B cell (primary cell): ENCODE results near the gene UCHL3. TPM values are rescaled to one million over a fixed set of nuclear protein-coding genes. Genes with fewer than 3 reads are reported as not detected.

Source experiments
- ATAC-seq: fragments of 200-7000 bp; cut with Tn5 transposase; one replicate; pipeline ENCODE4 v1.10.0; 2021; ENCODE audit warnings: low read depth, mild to moderate bottlenecking, moderate number of reproducible peaks, moderate library complexity
- CTCF ChIA-PET: fragments of 350-600 bp; sonication (Branson Sonifier 250); formaldehyde crosslinking; loops from one replicate; lab custom pipeline; 2021; ENCODE audit warnings: antibody characterized with exemption, inconsistent platforms; lab: Charles Lee
- POLR2A ChIA-PET: fragments of 350-600 bp; sonication (Branson Sonifier 250); formaldehyde crosslinking; loops from one replicate; lab custom pipeline; 2021; ENCODE audit warnings: antibody characterized with exemption; lab: Charles Lee
- DNase-seq: peaks from one replicate; pipeline ENCODE4 v3.0.0; 2013
- H2AFZ ChIP-seq: 2 replicates; pipeline ENCODE4 v1.6.1; 2012; ENCODE audit warnings: mild to moderate bottlenecking, low read depth, low read length; ENCODE audit not compliant: insufficient read depth, poor library complexity, severe bottlenecking
- H3K27ac ChIP-seq, 2 donors: 1 replicate in 1 of 2; 2 replicates in 1 of 2; pipeline ENCODE4 v1.5.1; 2012 to 2013; ENCODE audit warnings: low read length in 2 of 2, mild to moderate bottlenecking in 2 of 2, moderate library complexity in 1 of 2
- H3K27me3 ChIP-seq, 4 experiments: fragments of 200-600 bp in 1 of 4; sonication (generic) in 1 of 4; replicated peaks in 1 of 4; 1 replicate in 2 of 4; 2 replicates in 2 of 4; pipeline versions ENCODE4 v1.6.1 to v1.7.0; 2013 to 2016; ENCODE audit warnings: low read length in 3 of 4, mild to moderate bottlenecking in 2 of 4, mixed read lengths in 1 of 4, moderate library complexity in 1 of 4; ENCODE audit not compliant: insufficient read depth in 4 of 4, control insufficient read depth in 3 of 4; ENCODE audit errors: control extremely low read depth in 1 of 4
- H3K36me3 ChIP-seq, 2 experiments: replicated peaks in 1 of 2; 1 replicate in 1 of 2; 2 replicates in 1 of 2; pipeline versions ENCODE4 v1.6.1 to v1.7.1; 2013; ENCODE audit warnings: low read length in 1 of 2; ENCODE audit not compliant: insufficient read depth in 2 of 2, control insufficient read depth in 1 of 2; ENCODE audit errors: control extremely low read depth in 1 of 2, extremely low read depth in 1 of 2
- H3K4me1 ChIP-seq, 2 donors: fragments of 200-600 bp in 1 of 2; sonication (generic) in 1 of 2; 1 replicate in 1 of 2; 2 replicates in 1 of 2; pipeline versions ENCODE4 v1.5.1 to v1.6.1; 2013 to 2017; ENCODE audit warnings: low read length in 2 of 2; ENCODE audit not compliant: control insufficient read depth in 2 of 2, insufficient read depth in 2 of 2
- H3K4me2 ChIP-seq: replicated peaks from 2 replicates; pipeline ENCODE3; 2012; ENCODE audit warnings: mild to moderate bottlenecking, low read depth, low read length; ENCODE audit not compliant: poor library complexity, severe bottlenecking
- H3K4me3 ChIP-seq, 5 experiments: fragments of 200-600 bp in 1 of 5; sonication (generic) in 1 of 5; 1 replicate in 3 of 5; 2 replicates in 2 of 5; pipeline versions ENCODE4 v1.5.1 to v1.7.0; 2011 to 2016; ENCODE audit warnings: low read length in 4 of 5, mild to moderate bottlenecking in 4 of 5, low read depth in 2 of 5, control low read depth in 1 of 5, moderate library complexity in 1 of 5; ENCODE audit not compliant: insufficient read depth in 1 of 5; ENCODE audit errors: control extremely low read depth in 1 of 5, extremely low read depth in 1 of 5
- H3K79me2 ChIP-seq: fragments of 200-600 bp; sonication (generic); one replicate; pipeline ENCODE4 v1.6.0; 2016; ENCODE audit warnings: low read length; ENCODE audit not compliant: control insufficient read depth, insufficient read depth
- H3K9ac ChIP-seq: fragments of 200-600 bp; sonication (generic); 2 replicates; pipeline ENCODE4 v1.6.1; 2017; ENCODE audit warnings: mild to moderate bottlenecking, low read length, moderate library complexity
- H3K9me3 ChIP-seq, 3 donors: one replicate each; pipeline versions ENCODE4 v1.6.1 to v1.7.1; 2013; ENCODE audit warnings: low read length in 2 of 3; ENCODE audit not compliant: control insufficient read depth in 2 of 3, insufficient read depth in 1 of 3; ENCODE audit errors: control extremely low read depth in 1 of 3
- H4K20me1 ChIP-seq: 2 replicates; pipeline ENCODE4 v1.6.0; 2012; ENCODE audit warnings: mild to moderate bottlenecking, low read length; ENCODE audit not compliant: insufficient read depth, control insufficient read depth, poor library complexity, severe bottlenecking
- H3K27ac Mint-ChIP-seq: one replicate; pipeline ENCODE4 v1.8.0; 2021; ENCODE audit warnings: mixed read lengths
- H3K27me3 Mint-ChIP-seq: one replicate; pipeline ENCODE4 v1.8.0; 2021; ENCODE audit warnings: mixed read lengths
- H3K4me1 Mint-ChIP-seq: one replicate; pipeline ENCODE4 v1.8.0; 2021; ENCODE audit warnings: mixed read lengths
- H3K4me3 Mint-ChIP-seq: one replicate; pipeline ENCODE4 v1.8.0; 2021; ENCODE audit warnings: mixed read lengths
- H3K9me3 Mint-ChIP-seq: one replicate; pipeline ENCODE4 v1.8.0; 2022; ENCODE audit warnings: mixed read lengths; ENCODE audit not compliant: insufficient read depth
- EZH2 ChIP-seq: IDR thresholded peaks from 2 replicates; pipeline ENCODE4 v1.6.1; 2012; ENCODE audit warnings: borderline replicate concordance, low read depth, mild to moderate bottlenecking, moderate library complexity, low read length; ENCODE audit not compliant: insufficient read depth, poor library complexity, severe bottlenecking
- WGBS: methylation state at CpG from one replicate; pipeline ENCODE4 v1.1.5; 2013; ENCODE audit warnings: missing lambda C conversion rate; ENCODE audit not compliant: insufficient coverage; 5-methylcytosine and 5-hydroxymethylcytosine counted together
- intact Hi-C: fragments of 100-400 bp; cut with micrococcal nuclease; formaldehyde crosslinking; loops from one replicate; pipeline ENCODE4 v1.10.0; 2022
- polyA plus RNA-seq: library from polyadenylated mRNA; depleted of rRNA; stranded (reverse); fragments of >200 nt; gene quantifications from 2 replicates; pipeline ENCODE4 v1.2.3, GENCODE V29; 2012
- total RNA-seq, 2 donors: library from RNA; stranded (reverse); fragments of 120-200 nt in 1 of 2; gene quantifications; 1 replicate in 1 of 2; 2 replicates in 1 of 2; pipeline versions ENCODE4 v1.2.3 to v1.2.4, GENCODE V29; 2013 to 2022
- TF ChIP-seq, protein P1 (sequence below): fragments of 200-600 bp; IDR thresholded peaks from one replicate; pipeline ENCODE4 v1.8.0; 2022; ENCODE audit warnings: antibody characterized with exemption, mild to moderate bottlenecking

Gene UCHL3
- total and polyA plus RNA-seq, 2 donors (not counting 1 experiment from before 2014, with no cell fraction given): 13.3 to 13.5 TPM

DNA sequence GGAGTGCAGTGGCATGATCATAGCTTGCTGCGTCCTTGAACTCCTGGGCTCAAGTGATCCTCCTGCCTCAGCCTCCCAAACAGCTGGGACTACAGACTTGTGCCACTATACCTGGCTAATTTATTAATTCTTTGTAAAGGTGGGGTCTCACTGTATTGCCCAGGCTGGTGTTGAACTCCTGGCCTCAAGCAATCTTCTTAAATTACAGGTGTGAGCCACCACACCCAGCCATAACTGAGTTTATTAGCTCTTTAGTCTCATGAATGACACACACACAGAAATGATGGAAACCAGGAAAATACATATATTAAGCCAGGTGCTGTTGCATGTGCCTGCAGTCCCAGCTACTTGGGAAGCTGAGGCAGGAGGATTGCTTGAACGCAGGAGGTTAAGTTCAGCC lies 53.4 kb downstream of the UCHL3 start:
- H3K4me3 ChIP-seq: no peak overlapping the region
- DNase-seq: no peak
- H3K9ac ChIP-seq: no peak overlapping the region
- H3K27me3 ChIP-seq: no peaks in the 10 kb centered on the region
- H3K4me2 ChIP-seq: no peak overlapping the region
- ChIA-PET CTCF (no interaction called here), POLR2A (no interaction called here)
- Mint-ChIP-seq H3K27me3 (no peaks in the 10 kb centered on the region), H3K4me3 (no peak overlapping the region), H3K9me3 (no peaks in the 10 kb centered on the region), H3K4me1 (no peaks in the 10 kb centered on the region), H3K27ac (no peak overlapping the region)
- no peaks in the 10 kb centered on the region for H3K9me3 ChIP-seq
- H3K36me3 ChIP-seq: peaks cover 1 to 2% of the 10 kb centered on the region in 2 experiments
- no peak overlapping the region for H2AFZ ChIP-seq
- no peak overlapping the region for H3K27ac ChIP-seq
- no peak for TF ChIP-seq EZH2
- TF ChIP-seq, protein P1, sequence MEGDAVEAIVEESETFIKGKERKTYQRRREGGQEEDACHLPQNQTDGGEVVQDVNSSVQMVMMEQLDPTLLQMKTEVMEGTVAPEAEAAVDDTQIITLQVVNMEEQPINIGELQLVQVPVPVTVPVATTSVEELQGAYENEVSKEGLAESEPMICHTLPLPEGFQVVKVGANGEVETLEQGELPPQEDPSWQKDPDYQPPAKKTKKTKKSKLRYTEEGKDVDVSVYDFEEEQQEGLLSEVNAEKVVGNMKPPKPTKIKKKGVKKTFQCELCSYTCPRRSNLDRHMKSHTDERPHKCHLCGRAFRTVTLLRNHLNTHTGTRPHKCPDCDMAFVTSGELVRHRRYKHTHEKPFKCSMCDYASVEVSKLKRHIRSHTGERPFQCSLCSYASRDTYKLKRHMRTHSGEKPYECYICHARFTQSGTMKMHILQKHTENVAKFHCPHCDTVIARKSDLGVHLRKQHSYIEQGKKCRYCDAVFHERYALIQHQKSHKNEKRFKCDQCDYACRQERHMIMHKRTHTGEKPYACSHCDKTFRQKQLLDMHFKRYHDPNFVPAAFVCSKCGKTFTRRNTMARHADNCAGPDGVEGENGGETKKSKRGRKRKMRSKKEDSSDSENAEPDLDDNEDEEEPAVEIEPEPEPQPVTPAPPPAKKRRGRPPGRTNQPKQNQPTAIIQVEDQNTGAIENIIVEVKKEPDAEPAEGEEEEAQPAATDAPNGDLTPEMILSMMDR: no peak
- H3K79me2 ChIP-seq: no peaks in the 10 kb centered on the region
- H3K4me1 ChIP-seq: no peaks in the 10 kb centered on the region
- intact Hi-C loops: no loop called here
- ATAC-seq: no peak
- no peaks in the 10 kb centered on the region for H4K20me1 ChIP-seq
- WGBS: no CpG with 5 or more reads among the region's 2 CpGs

DNA sequence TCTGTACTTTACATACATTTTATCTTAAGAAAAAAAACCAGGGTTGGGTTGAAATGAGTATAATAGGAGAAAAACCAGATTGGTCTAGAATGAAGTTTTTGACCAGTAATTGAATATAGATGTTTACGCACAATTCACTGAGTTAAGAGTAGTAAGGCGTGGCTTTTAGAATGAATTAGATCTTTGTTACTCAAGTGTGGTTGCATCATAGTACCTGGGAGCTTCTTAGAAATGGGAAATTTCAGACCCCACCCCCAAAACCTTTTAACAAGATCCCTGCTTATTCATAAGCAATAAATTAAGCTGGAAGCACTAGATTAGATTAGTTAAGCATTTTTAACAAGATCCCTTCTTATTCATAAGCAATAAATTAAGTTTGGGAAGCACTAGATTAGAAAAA lies 57.9 kb downstream of the UCHL3 start:
- ATAC-seq (no peak), DNase-seq (no peak)
- Histone ChIP-seq H3K4me1 (no peaks in the 10 kb centered on the region), H3K79me2 (no peaks in the 10 kb centered on the region), H3K36me3 (peaks cover 0 to 2% of the 10 kb centered on the region in 2 experiments), H3K27ac (no peak overlapping the region), H3K4me2 (no peak overlapping the region), H2AFZ (no peak overlapping the region), H3K9me3 (no peaks in the 10 kb centered on the region), H3K9ac (no peak overlapping the region), H3K27me3 (no peaks in the 10 kb centered on the region), H3K4me3 (no peak overlapping the region), H4K20me1 (no peaks in the 10 kb centered on the region)
- intact Hi-C loops: no loop called here
- H3K9me3 Mint-ChIP-seq: no peaks in the 10 kb centered on the region
- TF ChIP-seq EZH2: no peak
- TF ChIP-seq, protein P1: no peak
- no peak overlapping the region for H3K4me3 Mint-ChIP-seq
- ChIA-PET POLR2A (interaction anchor here (0.6 kb wide), 1 partner anchor 9 kb away, joined by 4 read pairs; no protein-coding TSS in a partner anchor), CTCF (interaction anchor here (1.4 kb wide), 1 partner anchor 89 kb away, joined by 3 read pairs; no protein-coding TSS in a partner anchor)
- 100% methylated on average over 1 of the region's 2 CpGs for WGBS
- no peaks in the 10 kb centered on the region for H3K27me3 Mint-ChIP-seq
- no peak overlapping the region for H3K27ac Mint-ChIP-seq
- H3K4me1 Mint-ChIP-seq: no peaks in the 10 kb centered on the region
